NCI-H1105 (cell line): ENCODE results near the gene MRPL1.
A peak's percentile ranks its signal among the peaks of the same experiment; 100 is the strongest.
"Not testable (repeated sequence)": the region's sequence is repeated elsewhere in the genome, so short reads cannot be mapped to it uniquely, and the experiment has no call there.

Experiments
- DNase-seq: peaks from one replicate; lab custom pipeline; 2025; lab: John Stamatoyannopoulos, UW

The MRPL1 gene

DNA sequence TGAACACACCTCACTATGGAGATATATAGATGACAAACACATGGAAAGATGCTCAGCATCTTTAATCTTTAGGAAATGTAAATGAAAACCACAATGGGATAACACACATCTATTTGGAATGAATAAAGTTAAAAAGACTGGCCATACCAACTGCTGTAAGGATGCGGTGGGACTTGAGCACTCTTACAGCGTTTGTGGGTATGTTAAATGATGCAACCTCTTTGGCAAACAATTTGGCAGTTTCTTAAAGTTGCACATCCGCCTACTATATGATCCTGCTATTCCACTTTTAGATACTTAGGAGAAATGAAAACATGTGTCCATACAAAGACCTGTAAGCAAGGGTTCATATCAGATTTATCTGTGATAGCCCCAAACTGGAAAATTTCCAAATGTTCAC lies 50.7 kb downstream of the MRPL1 start:
- DNase-seq: no peak

DNA sequence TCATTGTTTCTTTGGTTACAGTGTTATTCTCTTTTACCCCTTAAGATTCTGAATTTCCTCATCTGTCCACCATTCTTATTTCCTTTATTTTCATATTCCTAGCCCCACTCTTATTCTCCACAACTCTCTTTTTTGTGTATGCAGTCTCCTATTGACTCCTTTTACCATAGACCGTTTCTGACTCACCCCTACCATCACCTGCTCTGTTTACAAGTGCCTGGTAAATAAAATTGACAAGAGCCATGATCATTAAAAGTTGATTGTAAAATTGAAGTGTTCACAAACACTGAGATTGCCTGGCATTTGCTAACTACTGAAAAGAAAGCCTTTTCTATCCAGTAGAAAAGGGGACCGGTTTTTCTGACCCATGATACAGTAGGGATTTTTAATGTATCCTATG lies 54.4 kb downstream of the MRPL1 start:
- DNase-seq: peak; percentile 57

DNA sequence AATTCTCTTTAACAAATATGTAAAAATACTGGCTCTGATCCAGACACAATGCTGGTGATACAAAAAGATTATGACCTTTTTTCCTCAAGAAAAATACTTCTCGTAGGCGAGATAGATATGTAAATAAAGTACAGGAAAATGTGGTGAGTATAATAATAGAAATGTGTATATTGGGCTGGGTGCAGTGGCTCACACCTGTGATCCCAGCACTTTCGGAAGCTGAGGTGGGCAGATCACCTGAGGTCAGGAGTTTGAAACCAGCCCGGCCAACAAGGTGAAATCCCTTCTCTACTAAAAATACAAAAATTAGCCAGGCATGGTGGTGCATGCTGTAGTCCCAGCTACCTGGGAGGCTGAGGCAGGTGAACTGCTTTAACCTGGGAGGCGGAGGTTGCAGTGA lies 55.0 kb downstream of the MRPL1 start:
- no peak for DNase-seq

DNA sequence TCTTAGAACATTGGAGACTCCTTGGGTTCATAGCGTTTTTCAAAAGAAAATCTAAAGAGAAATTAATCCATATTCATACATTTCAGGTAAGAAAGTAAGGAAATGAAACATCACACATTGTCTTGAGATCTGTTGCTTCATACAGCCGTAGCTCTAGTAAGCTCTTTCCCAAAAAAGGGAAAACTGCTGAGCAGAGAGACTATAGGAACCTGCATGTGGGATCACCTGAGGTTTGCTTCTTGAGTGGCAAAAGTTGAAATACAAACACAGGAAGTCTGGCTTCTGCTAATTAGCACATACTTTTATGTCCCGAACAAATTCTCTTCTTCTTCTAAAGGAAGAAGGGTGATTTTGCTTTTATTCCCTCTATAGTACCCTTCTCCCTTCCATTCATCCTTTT lies 57.7 kb downstream of the MRPL1 start:
- no peak for DNase-seq

DNA sequence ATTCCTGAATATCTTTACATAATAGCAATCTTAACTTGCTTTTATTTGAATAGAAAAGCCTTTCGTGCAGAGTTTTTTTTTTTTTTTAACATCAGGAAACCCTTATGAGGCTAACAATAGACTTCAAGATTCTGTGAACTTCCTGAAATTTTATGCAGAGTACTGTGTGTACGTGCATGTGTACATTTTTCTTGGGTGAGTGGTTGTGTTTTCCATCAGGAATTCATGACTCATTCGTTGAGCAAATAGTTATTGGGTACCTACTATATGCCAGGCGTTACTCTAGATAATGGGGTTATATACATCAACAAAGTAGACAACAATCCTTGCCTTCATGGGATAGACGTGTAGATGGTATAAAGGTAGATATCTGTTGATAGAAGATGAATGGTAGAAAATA lies 59.1 kb downstream of the MRPL1 start:
- no peak for DNase-seq

DNA sequence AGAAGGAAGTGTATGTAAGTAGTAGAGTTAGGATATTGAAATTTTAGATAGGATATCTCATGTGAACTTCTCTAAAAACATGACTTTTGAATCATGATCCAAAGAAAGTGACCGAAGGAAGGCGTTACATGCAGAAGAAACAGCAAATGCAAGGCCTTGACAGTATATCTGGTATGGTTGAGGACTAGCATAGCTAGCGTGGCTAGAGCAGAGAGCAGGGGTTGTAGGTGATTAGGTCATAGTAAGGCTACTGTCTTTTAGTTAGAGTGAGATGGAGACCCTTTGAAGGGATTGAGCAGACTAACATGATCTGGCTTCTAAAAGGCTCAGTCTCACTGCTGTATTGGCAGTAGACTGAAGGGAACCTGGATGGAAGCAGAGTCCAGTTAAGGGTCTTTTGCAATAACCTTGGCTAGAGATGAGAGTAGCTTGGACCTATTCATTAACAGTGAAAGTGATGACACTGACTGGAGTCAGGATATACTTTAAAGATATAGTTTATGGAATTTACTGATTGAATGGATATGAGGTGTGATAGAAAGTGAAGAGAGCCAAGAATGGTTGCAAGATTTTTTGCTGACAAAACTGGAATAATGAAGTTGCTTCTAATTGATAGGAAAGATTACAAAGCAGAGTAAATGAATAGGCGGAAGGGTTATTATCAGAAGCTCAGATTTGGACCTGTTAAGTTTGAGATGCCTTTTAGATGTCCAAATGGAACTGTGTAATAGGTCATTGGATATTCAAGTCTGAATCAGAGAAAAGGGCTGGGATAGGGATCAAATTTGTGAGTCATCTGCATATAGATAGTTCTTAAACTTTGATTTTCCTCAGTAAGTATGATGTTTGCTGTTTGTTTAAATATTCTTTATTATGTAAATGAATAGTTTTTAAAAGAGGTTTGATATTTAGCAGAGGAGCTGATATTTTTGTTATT lies 59.8 kb downstream of the MRPL1 start:
- DNase-seq: no peak

DNA sequence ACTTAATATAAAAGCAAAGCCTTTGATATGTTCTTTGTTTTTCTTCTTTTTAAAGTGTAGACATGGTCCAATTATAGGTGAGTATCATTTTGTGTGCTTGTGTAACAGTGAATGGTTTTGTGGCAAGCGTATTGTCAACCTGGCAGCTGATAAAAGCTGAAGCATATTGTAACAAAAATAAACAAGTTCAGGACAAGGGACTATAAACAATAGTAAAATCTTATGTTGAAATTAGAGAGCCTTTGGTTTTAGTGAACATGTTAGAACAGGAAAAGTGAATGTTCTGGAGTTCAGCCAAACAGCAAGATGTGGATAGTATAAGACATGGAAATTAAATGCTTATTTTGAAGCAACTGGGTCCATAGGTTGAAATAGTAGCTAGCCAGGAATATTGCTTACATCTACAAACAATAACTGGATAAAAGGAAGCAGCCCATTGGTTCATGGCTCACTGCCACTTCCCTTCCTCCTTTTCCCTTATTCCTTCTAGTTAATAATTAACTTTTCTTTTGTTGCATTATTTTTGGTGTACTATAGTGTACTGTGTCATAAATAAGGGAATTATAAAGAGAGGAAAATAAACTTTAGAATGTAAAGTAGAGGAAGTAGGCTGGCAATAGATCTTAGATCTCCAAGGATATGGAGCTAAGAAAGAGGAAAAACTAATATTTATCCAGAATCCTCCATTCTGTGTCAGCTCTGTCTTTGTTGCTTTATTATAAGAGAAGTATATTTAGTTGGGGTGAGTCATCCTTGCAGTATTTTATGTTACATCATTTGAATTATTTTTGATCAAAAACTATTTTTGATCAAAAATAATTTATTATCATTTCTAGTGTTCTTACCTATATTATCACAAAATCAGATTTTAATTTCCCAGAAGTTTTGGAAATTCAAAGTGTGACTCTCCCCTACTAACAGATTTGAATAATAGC lies 65.6 kb downstream of the MRPL1 start:
- peak; percentile 83 for DNase-seq

DNA sequence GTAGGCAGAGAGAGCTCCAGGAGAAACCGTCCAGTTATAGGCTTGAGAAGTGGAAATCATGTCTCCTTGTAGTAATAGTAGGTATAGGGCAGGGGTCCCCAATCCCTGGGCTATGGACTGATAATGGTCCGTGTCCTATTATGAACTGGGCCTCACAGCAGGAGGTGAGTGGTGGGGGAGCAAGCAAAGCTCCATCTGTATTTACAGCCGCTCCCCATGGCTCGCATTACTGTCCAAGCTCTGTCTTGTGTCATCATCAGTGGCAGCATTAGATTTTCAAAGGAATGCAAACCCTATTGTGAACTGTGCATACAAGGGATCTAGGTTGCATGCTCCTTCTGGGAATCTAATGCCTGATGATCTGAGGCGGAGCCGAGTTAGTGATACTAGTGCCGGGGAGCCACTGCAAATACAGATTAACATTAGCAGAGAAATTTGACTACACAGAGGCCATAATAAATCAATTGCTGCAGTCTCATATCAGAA lies 67.6 kb downstream of the MRPL1 start:
- no peak for DNase-seq

DNA sequence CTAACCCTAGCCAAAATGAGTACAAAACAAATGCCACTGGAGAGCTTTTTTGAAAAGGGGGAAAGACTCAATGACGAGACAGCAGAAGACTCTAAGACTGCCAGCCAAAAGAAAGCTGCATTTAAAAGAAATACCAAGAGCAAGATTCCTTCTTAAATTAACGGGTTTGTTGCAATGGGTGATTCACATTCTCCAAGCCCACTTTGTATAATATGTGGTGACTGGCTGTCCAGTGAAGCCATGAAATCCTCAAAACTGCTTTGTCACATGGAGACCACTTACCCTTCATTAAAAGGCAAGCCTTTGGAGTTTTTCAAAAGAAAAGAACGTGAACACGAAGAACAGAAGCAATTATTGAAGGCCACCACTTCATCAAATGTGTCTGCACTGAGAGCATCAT lies 68.2 kb downstream of the MRPL1 start:
- DNase-seq: no peak

DNA sequence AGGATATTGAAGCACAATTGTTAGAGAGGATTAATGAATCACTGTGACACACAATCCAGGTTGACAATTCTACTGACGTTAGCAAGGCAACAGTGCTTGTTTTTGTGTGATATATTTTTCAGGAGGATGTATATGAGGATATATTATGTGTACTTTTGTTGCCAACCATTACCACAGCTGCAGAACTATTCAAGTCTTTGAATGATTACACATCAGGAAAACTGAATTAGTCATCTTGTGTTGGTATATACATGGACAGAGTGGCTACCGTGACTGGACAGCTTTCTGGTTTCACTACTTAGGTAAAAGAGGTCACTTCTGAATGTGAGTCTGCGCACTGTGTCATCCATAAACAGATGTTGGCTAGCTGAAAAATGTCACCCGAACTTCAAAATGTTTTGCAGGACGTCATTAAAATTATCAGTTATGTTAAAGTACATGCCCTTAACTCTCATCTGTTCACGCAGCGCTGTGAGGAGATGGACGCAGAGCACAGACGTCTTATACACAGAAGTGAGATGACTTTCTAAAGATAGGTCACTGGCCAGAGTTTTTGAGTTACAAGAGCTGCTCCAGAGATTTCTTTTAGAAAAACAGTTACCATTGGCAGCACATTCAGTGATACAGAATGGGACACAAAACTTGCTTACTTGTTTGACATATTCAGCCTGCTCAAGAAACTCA lies 69.0 kb downstream of the MRPL1 start:
- no peak for DNase-seq

DNA sequence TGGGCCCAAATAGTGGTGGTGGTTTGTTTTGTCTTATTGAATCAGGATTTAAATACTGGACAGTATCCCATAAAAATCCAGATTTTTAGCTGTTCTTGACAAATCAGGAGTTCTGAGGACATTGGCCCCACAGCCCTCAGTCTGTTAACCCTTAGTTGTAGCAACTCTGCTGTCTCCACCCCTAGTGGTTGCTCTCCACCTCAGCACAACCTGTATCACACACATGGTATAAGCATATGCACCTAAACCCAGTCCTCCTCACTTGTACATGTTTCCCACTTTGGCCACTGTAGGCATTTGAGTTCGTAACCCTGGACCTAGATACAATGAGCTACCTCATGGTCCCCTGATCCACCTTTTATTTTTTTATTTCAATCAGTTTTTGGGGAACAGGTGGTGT lies 75.9 kb downstream of the MRPL1 start:
- DNase-seq: no peak

DNA sequence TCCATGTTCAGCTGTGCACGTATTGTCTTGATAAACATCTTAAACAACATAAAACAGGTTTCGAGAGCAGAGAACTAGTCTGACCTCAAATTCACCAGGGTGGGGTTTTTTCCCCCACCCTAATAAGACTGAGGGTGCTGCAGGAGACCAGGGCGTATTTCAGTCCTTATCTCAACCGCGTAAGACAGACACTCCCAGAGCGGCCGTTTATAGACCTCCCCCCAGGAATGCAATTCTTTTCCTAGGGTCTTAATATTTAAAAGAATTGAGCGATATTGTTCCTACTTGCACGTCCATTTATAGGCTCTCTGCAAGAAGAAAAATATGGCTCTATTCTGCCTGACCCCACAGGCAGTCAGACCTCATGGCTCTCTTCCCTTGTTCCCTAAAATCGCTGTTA lies 83.3 kb downstream of the MRPL1 start:
- not testable (repeated sequence) for DNase-seq

DNA sequence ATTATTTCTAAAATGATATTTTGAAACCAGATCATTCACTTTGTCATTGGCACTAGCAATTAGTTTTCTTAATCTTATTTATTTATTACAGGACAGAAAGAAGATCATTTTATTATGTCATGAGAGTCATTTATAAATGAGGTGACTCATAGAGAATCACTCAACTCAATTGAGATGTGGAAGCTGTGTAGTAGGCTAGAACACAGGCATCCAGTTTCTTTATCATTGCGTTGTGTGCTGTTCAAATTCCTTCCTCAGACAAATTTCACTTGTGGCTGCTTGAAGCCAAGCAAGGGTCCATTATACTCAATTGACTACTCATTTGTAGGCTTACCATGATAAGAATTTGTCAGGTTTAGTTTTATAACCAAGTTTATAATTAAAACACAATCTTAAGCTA lies 87.6 kb downstream of the MRPL1 start:
- no peak for DNase-seq

DNA sequence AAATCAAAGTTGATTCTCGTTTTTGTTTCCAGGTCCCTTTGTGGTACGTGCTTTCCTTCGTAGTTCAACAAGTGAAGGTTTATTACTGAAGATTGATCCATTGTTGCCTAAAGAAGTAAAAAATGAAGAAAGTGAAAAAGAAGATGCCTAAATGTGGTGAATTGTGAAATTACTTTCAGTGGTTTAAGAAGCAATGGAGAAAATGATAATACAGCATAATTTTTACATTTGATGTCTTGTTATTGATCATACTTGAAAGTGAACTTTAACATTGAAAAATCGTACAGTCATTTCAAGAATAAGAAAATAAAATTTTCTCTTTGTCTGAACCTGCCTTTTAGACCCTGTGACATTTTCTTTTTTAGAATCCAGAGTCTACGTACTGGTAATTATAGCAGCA lies 89.8 kb downstream of the MRPL1 start:
- no peak for DNase-seq

DNA sequence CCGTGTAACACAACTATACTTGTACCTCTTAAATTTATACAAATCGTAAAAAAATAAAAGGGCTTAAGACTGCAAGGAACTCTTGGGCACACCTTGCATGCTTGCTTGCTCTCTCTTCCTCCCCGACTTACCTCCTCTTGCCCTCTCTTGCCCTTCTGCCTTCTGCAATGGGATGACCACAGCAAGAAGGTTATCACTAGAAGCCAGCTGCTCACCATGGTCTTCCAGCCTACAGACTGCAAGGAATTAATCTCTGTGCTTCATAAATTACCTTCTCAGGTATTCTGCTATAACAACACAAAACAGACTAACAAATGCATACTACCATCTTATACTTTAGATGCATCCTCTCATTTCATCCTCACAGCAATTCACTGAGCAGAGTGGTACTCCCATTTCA lies 92.1 kb downstream of the MRPL1 start:
- DNase-seq: no peak

DNA sequence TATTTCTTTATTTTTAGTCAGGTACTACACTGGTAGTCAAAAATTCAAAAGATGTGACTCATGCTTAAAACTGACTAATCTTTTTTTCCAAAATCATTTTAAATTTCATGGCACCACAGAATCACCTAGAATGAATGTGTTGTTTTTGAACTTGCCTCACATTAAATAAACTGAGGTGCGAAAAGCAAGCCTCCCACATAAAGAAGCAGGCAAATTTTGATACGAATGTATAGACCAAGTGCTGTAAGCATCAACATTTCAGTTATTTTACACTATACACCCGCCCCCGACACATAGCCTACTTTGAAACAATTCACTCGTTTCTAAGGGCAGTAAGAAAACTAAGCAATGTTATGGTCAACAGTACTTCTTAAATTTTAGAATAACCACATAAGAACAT lies 94.3 kb downstream of the MRPL1 start:
- no peak for DNase-seq

DNA sequence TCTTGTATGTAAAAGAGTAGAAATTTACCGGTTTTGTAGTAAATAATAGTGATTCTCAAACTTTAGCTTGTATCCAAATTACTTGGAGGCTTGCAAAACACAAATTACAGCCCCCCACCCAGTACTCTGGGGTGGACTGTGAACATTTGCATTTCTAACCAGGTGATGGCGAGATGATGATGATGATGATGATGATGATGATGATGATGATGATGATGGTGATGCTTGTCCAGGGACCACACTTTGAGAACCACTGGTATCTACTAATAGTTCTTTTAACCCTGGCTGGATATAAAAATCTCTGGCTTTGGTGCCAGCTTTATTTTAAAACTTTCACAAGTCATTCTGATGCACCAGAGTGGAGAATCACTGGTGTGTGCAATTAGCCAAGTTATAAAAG lies 96.3 kb downstream of the MRPL1 start:
- no peak for DNase-seq

DNA sequence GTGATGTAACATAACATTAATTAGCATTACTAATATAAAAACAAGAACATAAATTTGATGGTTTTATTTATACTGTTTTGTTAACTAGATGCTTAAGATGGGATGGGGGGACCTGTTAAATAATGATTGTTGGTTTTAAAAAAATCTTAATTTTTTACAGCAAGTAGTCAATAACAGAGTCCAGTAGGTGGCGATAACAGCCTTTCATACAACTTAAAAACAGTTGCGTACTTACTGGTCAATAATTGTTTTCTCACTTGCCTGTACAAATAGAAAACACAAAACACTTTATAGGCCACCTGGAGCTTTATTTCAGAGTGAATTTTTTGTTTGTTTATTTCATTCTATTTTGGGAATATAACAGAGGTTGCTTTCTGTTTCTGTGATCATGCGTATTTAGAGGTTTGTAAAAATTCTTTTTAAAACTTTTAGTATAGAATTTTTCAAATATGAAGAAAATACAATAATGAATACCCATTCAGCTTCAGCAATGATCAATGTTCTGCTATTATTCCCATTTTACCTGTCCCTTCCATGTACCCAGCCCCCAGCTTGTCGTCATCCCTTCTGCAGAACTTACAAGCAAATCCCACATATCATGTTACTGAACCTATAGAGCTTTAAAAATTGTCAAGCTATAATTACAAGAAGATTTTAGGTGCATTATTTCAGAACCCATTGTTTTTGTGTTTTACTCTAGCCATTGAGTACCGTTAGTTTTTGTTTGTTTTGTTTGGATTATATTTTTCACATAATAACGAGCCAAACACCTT lies 97.1 kb downstream of the MRPL1 start:
- DNase-seq: peak; percentile 49

DNA sequence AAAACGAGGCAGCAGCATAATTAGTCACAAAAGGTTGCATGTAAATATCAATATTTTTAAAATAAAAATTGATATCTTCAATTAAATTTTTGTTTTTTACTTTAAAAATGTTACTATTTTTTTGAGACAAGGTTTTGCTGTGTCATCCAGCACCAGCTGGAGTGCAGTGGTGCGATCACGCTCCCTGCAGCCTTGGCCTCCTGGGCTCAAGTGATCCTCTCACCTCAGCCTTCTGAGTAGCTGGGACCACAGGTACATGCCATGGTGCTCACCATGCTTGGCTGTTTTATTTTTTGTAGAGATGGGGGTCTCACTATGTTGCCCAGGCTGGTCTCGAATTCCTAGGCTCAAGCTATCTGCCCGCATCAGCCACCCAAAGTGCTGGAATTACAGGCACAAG lies 97.7 kb downstream of the MRPL1 start:
- DNase-seq: no peak

DNA sequence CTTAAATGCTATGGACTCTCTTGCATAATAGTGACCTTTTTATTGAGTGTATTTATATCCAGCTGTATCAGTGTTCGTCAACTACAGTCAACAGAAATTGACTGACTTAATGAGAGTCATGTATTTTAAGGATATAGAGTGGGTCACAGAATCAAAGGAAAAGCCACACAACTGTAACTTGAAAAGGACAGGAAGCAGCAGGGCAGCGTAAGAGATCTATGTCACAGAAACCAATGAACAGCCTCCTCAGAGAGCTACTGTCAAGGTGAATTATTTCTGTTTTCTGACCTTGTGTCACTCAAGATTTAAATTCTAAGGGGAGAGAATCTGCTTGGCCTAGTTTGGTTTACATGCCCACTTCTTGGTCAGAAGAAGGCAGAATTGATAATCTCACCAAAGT lies 100.4 kb downstream of the MRPL1 start:
- no peak for DNase-seq

DNA sequence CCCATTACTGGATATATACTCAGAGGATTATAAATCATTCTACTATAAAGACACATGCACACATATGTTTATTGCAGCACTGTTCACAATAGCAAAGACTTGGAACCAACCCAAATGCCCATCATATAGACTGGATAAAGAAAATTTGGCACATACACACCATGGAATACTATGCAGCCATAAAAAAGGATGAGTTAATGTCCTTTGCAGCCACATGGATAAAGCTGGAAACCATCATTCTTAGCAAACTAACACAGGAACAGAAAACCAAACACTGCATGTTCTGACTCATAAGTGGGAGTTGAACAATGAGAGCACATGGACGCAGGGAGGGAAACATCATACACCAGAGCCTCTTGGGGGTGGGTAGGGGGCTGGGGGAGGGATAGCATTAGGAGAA lies 111.0 kb downstream of the MRPL1 start:
- DNase-seq: not testable (repeated sequence)
